Pancreas (tissue), 10 donors: ENCODE measurements around the gene FARP1. TPM values are rescaled to one million over a fixed set of nuclear protein-coding genes. Genes with fewer than 3 reads are reported as not detected.
A peak's percentile ranks its signal among the peaks of the same experiment; 100 is the strongest.

Source experiments
- ATAC-seq, 4 donors: fragments of 200-7000 bp; cut with Tn5 transposase; one replicate each; pipeline versions ENCODE4 v1.8.0 to v1.9.1; 2020; ENCODE audit warnings: mild to moderate bottlenecking in 4 of 4, moderate library complexity in 4 of 4
- DNase-seq, 6 donors: peaks; one replicate each; pipeline ENCODE4 v3.0.0-alpha.2; 2020
- FAIRE-seq: peaks from 2 replicates; lab custom pipeline; 2012; peaks lifted over from hg19 to GRCh38; lab: Jason Lieb, UNC
- H3K27ac ChIP-seq, 4 donors: fragments of 200-600 bp; sonication (generic); 1 replicate in 3 of 4; 2 replicates in 1 of 4; pipeline versions ENCODE4 v1.5.0 to v1.8.0; 2020
- H3K27me3 ChIP-seq, 4 donors: fragments of 200-600 bp; one replicate each; pipeline ENCODE4 v1.8.0; 2021
- H3K36me3 ChIP-seq, 3 donors: fragments of 200-600 bp; sonication (generic) in 1 of 3; one replicate each; pipeline versions ENCODE4 v1.5.0 to v1.8.0; 2020 to 2021
- H3K4me1 ChIP-seq, 3 donors: fragments of 200-600 bp; one replicate each; pipeline ENCODE4 v1.8.0; 2021
- H3K4me3 ChIP-seq, 4 donors: fragments of 200-600 bp; sonication (generic) in 2 of 4; one replicate each; pipeline versions ENCODE4 v1.5.0 to v1.8.0; 2020 to 2021
- H3K9me3 ChIP-seq, 4 donors: fragments of 200-600 bp; one replicate each; pipeline ENCODE4 v1.8.0; 2021
- WGBS, 2 donors: extraction: QIAGEN DNeasy Blood & Tissue Kit; methylation state at CpG; one replicate each; pipeline ENCODE4 v1.1.7; 2013; 5-methylcytosine and 5-hydroxymethylcytosine counted together
- intact Hi-C, 3 donors: fragments of 100-400 bp; cut with DNase I; formaldehyde crosslinking; loops; one replicate each; pipeline versions ENCODE4 v1.11.1 to v1.14.2; 2022
- polyA plus RNA-seq, 2 donors: library from polyadenylated mRNA; stranded (reverse); fragments of 200-250 nt; gene quantifications; one replicate each; pipeline ENCODE4 v1.2.3, GENCODE V29; 2013
- total RNA-seq, 6 donors: library from RNA; stranded (reverse); fragmentation: NEBNext Ultra II Directional in 4 of 6; extraction: Animal tissue kit (Norgen Biotek cat#: 25700) in 4 of 6; gene quantifications; one replicate each; pipeline versions ENCODE4 v1.2.1 to v1.2.4, GENCODE V29; 2021 to 2023
- TF ChIP-seq, protein P1 (sequence below), 4 donors: fragments of 200-600 bp; sonication (generic) in 3 of 4; IDR thresholded peaks; one replicate each; pipeline versions ENCODE4 v1.5.0 to v1.8.0; 2021; ENCODE audit warnings: antibody characterized with exemption in 4 of 4
- donor health status: healthy with polysubstance abuse.
- donor health status: DM: no; HTN: no; CAD: no; lungs with moderate emphysema.
- donor health status: DM: no; HTN: no; CAD: no.
- donor health status: control.
- donor health status: control.
- donor health status: Bipolar disorder and iron deficiency.
- donor health status: DM: yes; HTN: yes; CAD: no.
- donor health status: DM: no; HTN: no; CAD: no.
- donor health status: DM: no; HTN: no; CAD: no.
- donor health status: DM: yes; HTN: yes; CAD: no.

Gene FARP1
- total and polyA plus RNA-seq, 8 donors = 30.8 to 95.1 (median 56.0) TPM

DNA sequence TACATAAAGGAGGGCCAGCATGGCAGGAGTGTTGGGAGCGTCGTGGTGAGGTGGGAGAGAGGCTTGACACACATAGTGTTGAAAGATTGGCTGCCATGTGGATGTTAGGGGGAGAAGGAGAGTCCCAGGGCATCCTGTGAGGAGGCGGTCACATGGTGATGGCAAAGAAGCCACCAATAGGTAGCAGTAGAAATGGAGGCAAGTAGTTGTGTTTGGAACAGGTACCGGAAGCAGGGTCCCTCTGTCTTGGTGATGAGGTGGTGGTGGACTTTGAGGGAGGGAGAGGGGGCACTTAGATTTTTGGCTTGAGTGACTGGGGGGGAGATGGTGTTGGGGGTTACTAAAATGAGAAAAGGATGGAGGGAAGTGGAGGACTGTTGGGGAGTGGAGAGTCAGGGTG lies 227.4 kb downstream of the FARP1 start:
- DNase-seq = no peak
- Histone ChIP-seq H3K27me3 (no peaks in the 10 kb centered on the region), H3K4me3 (no peak overlapping the region), H3K27ac (no peak overlapping the region), H3K9me3 (no peaks in the 10 kb centered on the region), H3K36me3 (no peaks in the 10 kb centered on the region), H3K4me1 (peaks cover 5 to 6% (median 5%) of the 10 kb centered on the region in 3 donors)
- FAIRE-seq = no peak
- 94 to 98% methylated on average over 4 of the region's 4 CpGs for WGBS, 2 donors
- no peak for ATAC-seq
- TF ChIP-seq, protein P1, sequence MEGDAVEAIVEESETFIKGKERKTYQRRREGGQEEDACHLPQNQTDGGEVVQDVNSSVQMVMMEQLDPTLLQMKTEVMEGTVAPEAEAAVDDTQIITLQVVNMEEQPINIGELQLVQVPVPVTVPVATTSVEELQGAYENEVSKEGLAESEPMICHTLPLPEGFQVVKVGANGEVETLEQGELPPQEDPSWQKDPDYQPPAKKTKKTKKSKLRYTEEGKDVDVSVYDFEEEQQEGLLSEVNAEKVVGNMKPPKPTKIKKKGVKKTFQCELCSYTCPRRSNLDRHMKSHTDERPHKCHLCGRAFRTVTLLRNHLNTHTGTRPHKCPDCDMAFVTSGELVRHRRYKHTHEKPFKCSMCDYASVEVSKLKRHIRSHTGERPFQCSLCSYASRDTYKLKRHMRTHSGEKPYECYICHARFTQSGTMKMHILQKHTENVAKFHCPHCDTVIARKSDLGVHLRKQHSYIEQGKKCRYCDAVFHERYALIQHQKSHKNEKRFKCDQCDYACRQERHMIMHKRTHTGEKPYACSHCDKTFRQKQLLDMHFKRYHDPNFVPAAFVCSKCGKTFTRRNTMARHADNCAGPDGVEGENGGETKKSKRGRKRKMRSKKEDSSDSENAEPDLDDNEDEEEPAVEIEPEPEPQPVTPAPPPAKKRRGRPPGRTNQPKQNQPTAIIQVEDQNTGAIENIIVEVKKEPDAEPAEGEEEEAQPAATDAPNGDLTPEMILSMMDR (IDR thresholded peaks at IDR 0.05) = no peak
- intact Hi-C loops = no loop called here

DNA sequence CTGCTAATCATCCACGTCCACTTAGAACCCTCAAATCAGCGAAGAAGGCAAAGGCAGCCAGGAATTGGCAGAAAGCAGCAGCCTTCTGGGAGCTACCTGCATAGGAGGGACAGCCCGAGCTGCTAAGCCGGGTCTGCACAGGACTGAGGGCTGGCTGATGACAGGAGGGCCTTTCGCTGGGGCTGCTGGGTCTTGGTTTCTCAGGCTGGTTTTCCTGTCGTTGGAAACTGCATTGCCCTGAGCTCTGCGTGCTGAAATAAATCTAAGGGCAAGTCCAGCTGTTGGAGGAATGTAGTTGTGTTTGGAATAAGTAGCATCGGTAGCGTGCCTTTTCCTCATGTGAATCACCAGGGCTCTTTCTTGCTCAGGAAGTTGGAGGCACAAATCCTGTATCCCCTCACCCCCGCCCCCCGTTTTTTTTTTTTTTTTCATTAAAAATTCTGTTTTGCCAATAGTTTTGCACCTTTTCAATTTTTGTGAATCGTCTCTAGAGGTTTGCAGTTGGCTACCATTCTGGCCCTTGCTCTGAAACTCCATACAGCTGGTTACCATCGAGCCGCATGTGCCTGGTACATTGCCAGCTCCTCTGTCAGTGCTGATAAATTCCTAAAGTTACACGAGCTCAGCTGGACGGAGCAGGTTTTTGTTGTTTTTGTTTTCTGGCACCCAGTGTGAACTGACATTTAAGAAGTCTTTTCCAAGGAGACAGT lies 228.1 kb downstream of the FARP1 start:
- 58% methylated on average over 16 of the region's 16 CpGs for WGBS, 2 donors
- H3K4me1 ChIP-seq = peaks cover 5 to 6% (median 5%) of the 10 kb centered on the region in 3 donors
- H3K9me3 ChIP-seq = no peaks in the 10 kb centered on the region
- H3K27ac ChIP-seq = no peak overlapping the region
- no peaks in the 10 kb centered on the region for H3K36me3 ChIP-seq
- FAIRE-seq (no peak), ATAC-seq (peak; percentile 59 to 81 (median 68)), DNase-seq (peak in 5 of 6 donors; percentile 33 to 69 (median 54))
- H3K4me3 ChIP-seq = no peak overlapping the region
- no peaks in the 10 kb centered on the region for H3K27me3 ChIP-seq
- TF ChIP-seq, protein P1 (IDR thresholded peaks at IDR 0.05) = no peak
- intact Hi-C loops = no loop called here

DNA sequence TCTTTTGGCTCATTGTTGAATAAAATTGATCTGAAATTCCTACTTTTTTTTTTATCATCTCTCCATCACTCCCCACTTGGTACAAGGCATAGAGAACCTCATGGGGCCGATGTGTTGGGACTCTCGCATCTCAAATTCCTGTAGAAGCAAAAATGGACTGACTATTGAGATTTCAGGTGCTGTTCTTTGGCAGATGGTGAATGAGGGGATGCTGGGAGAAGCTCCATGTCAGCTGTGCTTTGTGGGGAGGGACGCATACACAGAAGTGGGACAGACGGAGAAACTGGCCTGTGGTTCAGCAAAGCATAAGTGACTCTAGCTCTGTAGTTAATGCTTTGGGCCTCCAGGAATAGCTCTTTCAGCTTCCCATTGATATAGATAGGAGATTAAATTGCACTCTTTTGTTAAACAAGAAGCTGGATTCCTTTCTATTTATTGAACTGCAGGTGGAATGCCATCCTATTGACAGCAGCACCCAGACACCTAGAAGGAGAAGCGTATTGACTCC lies 228.7 kb downstream of the FARP1 start:
- FAIRE-seq (no peak), ATAC-seq (no peak)
- peaks cover 5 to 6% (median 5%) of the 10 kb centered on the region in 3 donors for H3K4me1 ChIP-seq

GRCh38 chr13:98372876-98373275 lies 230.0 kb downstream of the FARP1 start:
- 57 to 62% methylated on average over 8 of the region's 8 CpGs for WGBS, 2 donors
- Histone ChIP-seq H3K27me3 (no peaks in the 10 kb centered on the region), H3K36me3 (no peaks in the 10 kb centered on the region), H3K4me1 (peaks cover 5 to 6% (median 5%) of the 10 kb centered on the region in 3 donors), H3K27ac (no peak overlapping the region), H3K4me3 (no peak overlapping the region), H3K9me3 (no peaks in the 10 kb centered on the region)
- intact Hi-C loops = no loop called here
- FAIRE-seq (no peak), DNase-seq (no peak), ATAC-seq (peak; percentile 32 to 73 (median 64))
- TF ChIP-seq, protein P1 (IDR thresholded peaks at IDR 0.05) = no peak

More for the DNA sequence above, 228.7 kb downstream of the FARP1 start:
- Histone ChIP-seq H3K9me3 (no peaks in the 10 kb centered on the region), H3K4me3 (no peak overlapping the region), H3K27me3 (no peaks in the 10 kb centered on the region), H3K27ac (no peak overlapping the region), H3K36me3 (no peaks in the 10 kb centered on the region)
- intact Hi-C loops = no loop called here
- 86% methylated on average over 5 of the region's 5 CpGs for WGBS, 2 donors
- TF ChIP-seq, protein P1 (IDR thresholded peaks at IDR 0.05) = no peak
- no peak for DNase-seq

GRCh38 chr13:98374750-98375149 lies 231.9 kb downstream of the FARP1 start:
- DNase-seq = no peak
- Histone ChIP-seq H3K36me3 (no peaks in the 10 kb centered on the region), H3K9me3 (no peaks in the 10 kb centered on the region), H3K4me3 (no peak overlapping the region), H3K4me1 (peaks cover 5 to 6% (median 5%) of the 10 kb centered on the region in 3 donors), H3K27ac (no peak overlapping the region), H3K27me3 (no peaks in the 10 kb centered on the region)
- WGBS, 2 donors = 80 to 96% methylated on average over 1 of the region's 1 CpG
- intact Hi-C loops = no loop called here
- FAIRE-seq = no peak
- TF ChIP-seq, protein P1 (IDR thresholded peaks at IDR 0.05) = no peak
- ATAC-seq = no peak
